PC-9 (cell line): ENCODE measurements around the gene RPS6KA6. TPM values are rescaled to one million over a fixed set of nuclear protein-coding genes. Genes with fewer than 3 reads are reported as not detected.

Experiments used
- BruUV-seq: library from RNA; stranded (reverse); fragments of 400-500 nt; replicated peaks from 2 replicates; lab custom pipeline; 2021; lab: Mats Ljungman, UMichigan
- CTCF ChIA-PET: fragments of 300-600 bp; sonication (Branson Sonifier 250); formaldehyde crosslinking; loops from one replicate; lab custom pipeline; 2022; ENCODE audit warnings: antibody characterized with exemption; lab: Charles Lee
- POLR2A ChIA-PET: fragments of 300-600 bp; sonication (Branson Sonifier 250); formaldehyde crosslinking; loops from one replicate; lab custom pipeline; 2022; ENCODE audit warnings: antibody characterized with exemption; ENCODE audit not compliant: unreplicated experiment; lab: Charles Lee
- DNase-seq, 2 experiments: peaks; one replicate each; pipeline versions ENCODE4 v3.0.0 to v3.0.0-alpha.2; 2015 to 2022; ENCODE audit warnings: mixed read lengths in 1 of 2
- H2AFZ ChIP-seq: fragments of 200-600 bp; sonication (generic); 2 replicates; pipeline ENCODE4 v1.8.1; 2017; ENCODE audit warnings: antibody characterized with exemption
- H3F3A ChIP-seq: fragments of 200-600 bp; sonication (generic); 2 replicates; pipeline ENCODE4 v1.8.1; 2017; ENCODE audit warnings: antibody characterized with exemption, mild to moderate bottlenecking, low read depth; ENCODE audit not compliant: insufficient read depth
- H3K27ac ChIP-seq: fragments of 200-600 bp; sonication (generic); 2 replicates; pipeline ENCODE4 v1.6.1; 2016; ENCODE audit warnings: mixed run types
- H3K27me3 ChIP-seq: fragments of 200-600 bp; sonication (generic); 2 replicates; pipeline ENCODE4 v1.6.1; 2016; ENCODE audit warnings: low read depth, mixed run types; ENCODE audit not compliant: insufficient read depth
- H3K36me3 ChIP-seq: fragments of 200-600 bp; sonication (generic); 2 replicates; pipeline ENCODE4 v1.6.1; 2016; ENCODE audit warnings: low read depth, mixed run types
- H3K4me1 ChIP-seq: fragments of 200-600 bp; sonication (generic); replicated peaks from 2 replicates; pipeline ENCODE4 v1.6.1; 2016; ENCODE audit warnings: mixed run types; ENCODE audit not compliant: insufficient read depth
- H3K4me2 ChIP-seq: fragments of 200-600 bp; sonication (generic); 2 replicates; pipeline ENCODE4 v1.6.1; 2017; ENCODE audit warnings: mixed run types
- H3K4me3 ChIP-seq: fragments of 200-600 bp; sonication (generic); 2 replicates; pipeline ENCODE4 v1.6.1; 2016; ENCODE audit warnings: mixed run types
- H3K79me2 ChIP-seq: fragments of 200-600 bp; sonication (generic); 2 replicates; pipeline ENCODE4 v1.6.1; 2017; ENCODE audit warnings: low read depth, mixed run types
- H3K9me2 ChIP-seq: fragments of 200-600 bp; sonication (generic); 2 replicates; pipeline ENCODE4 v1.8.1; 2017; ENCODE audit warnings: mild to moderate bottlenecking; ENCODE audit not compliant: insufficient read depth
- H3K9me3 ChIP-seq: fragments of 200-600 bp; sonication (generic); 2 replicates; pipeline ENCODE4 v1.8.1; 2016; ENCODE audit warnings: low read depth; ENCODE audit not compliant: insufficient read depth
- H4K20me1 ChIP-seq: fragments of 200-600 bp; sonication (generic); 2 replicates; pipeline ENCODE4 v1.8.1; 2017; ENCODE audit not compliant: insufficient read depth
- EZH2 ChIP-seq: fragments of 200-600 bp; sonication (generic); IDR thresholded peaks from 2 replicates; pipeline ENCODE4 v1.8.0; 2017; ENCODE audit warnings: antibody characterized with exemption, low read depth
- intact Hi-C: fragments of 100-400 bp; cut with micrococcal nuclease; formaldehyde crosslinking; loops from one replicate; pipeline ENCODE4 v1.10.0; 2022; ENCODE audit not compliant: unreplicated experiment
- total RNA-seq: library from RNA; stranded (reverse); gene quantifications from 2 replicates; pipeline ENCODE4 v1.2.3, GENCODE V29; 2021
- TF ChIP-seq, protein P1 (sequence below): fragments of 200-600 bp; sonication (generic); conservative IDR thresholded peaks from 2 replicates; pipeline ENCODE4 v1.6.1; 2017; ENCODE audit warnings: mixed run types, antibody characterized with exemption, mild to moderate bottlenecking, moderate library complexity

The RPS6KA6 gene
- total RNA-seq, 1 experiment from 2014 or later, result 6.5 TPM

DNA sequence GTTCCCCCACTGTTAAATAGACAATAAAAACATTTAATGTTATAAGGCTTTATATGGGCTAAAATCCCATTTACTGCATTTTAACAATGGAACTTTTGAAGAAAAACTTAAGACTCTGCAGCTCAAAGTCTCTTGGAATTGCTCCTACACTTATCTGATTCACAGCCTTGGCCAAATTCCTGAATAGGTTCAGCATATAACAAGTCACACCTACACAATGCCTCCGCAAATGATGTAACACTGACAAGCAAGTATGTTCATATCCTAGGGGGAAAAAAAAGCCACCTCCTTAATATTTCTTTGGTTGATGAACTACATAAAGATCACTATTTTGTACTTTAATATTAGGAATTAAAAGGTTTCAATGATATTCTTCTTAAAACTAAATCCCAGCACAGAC is 34.5 kb downstream of the RPS6KA6 start:
- no TSS peak for BruUV-seq
- CTCF ChIA-PET, result no interaction called here

DNA sequence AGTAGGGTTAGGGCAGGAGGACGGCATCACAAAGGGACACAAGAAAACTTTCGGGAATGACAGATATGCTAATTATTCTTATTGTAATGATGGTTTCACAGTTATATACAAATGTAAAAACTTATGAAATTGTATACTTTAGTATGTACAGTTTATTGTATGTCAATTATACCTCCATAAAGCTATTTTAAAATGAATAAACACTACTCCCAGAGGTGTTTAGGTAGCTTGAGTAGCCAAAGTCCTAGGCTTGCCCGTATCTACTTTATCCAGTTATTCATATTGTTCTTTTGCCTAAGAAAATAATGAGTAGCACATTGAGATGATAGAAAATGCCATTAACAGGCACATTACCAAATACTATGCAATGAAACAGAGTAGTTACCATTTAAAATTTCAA is 43.0 kb downstream of the RPS6KA6 start:
- Histone ChIP-seq H3F3A (no peaks in the 10 kb centered on the region), H3K9me3 (no peaks in the 10 kb centered on the region), H3K4me3 (no peak overlapping the region), H2AFZ (no peak overlapping the region), H3K4me1 (no peaks in the 10 kb centered on the region), H3K27me3 (no peaks in the 10 kb centered on the region), H3K27ac (no peak overlapping the region), H3K79me2 (no peaks in the 10 kb centered on the region), H3K4me2 (no peak overlapping the region), H4K20me1 (no peaks in the 10 kb centered on the region), H3K36me3 (no peaks in the 10 kb centered on the region), H3K9me2 (no peaks in the 10 kb centered on the region)
- DNase-seq, result no peak
- TF ChIP-seq, protein P1, sequence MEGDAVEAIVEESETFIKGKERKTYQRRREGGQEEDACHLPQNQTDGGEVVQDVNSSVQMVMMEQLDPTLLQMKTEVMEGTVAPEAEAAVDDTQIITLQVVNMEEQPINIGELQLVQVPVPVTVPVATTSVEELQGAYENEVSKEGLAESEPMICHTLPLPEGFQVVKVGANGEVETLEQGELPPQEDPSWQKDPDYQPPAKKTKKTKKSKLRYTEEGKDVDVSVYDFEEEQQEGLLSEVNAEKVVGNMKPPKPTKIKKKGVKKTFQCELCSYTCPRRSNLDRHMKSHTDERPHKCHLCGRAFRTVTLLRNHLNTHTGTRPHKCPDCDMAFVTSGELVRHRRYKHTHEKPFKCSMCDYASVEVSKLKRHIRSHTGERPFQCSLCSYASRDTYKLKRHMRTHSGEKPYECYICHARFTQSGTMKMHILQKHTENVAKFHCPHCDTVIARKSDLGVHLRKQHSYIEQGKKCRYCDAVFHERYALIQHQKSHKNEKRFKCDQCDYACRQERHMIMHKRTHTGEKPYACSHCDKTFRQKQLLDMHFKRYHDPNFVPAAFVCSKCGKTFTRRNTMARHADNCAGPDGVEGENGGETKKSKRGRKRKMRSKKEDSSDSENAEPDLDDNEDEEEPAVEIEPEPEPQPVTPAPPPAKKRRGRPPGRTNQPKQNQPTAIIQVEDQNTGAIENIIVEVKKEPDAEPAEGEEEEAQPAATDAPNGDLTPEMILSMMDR, result no peak
- TF ChIP-seq EZH2, result no peak
- CTCF ChIA-PET, result no interaction called here
- no TSS peak for BruUV-seq
- intact Hi-C loops, result no loop called here
- POLR2A ChIA-PET, result no interaction called here

More for the DNA sequence above, 34.5 kb downstream of the RPS6KA6 start:
- H3K79me2 ChIP-seq, result no peaks in the 10 kb centered on the region
- H3K4me3 ChIP-seq, result no peak overlapping the region
- H3K36me3 ChIP-seq, result no peaks in the 10 kb centered on the region
- H3K9me2 ChIP-seq, result no peaks in the 10 kb centered on the region
- no peaks in the 10 kb centered on the region; the same call in 1 of the 2 replicates for H3K4me1 ChIP-seq
- intact Hi-C loops, result no loop called here
- POLR2A ChIA-PET, result no interaction called here
- no peaks in the 10 kb centered on the region for H3K9me3 ChIP-seq
- TF ChIP-seq, protein P1, result no peak
- TF ChIP-seq EZH2, result no peak
- no peak for DNase-seq
- H3K27ac ChIP-seq, result no peak overlapping the region
- no peak overlapping the region for H3K4me2 ChIP-seq
- H3F3A ChIP-seq, result no peaks in the 10 kb centered on the region
- no peaks in the 10 kb centered on the region for H3K27me3 ChIP-seq
- H4K20me1 ChIP-seq, result no peaks in the 10 kb centered on the region
- H2AFZ ChIP-seq, result no peak overlapping the region

DNA sequence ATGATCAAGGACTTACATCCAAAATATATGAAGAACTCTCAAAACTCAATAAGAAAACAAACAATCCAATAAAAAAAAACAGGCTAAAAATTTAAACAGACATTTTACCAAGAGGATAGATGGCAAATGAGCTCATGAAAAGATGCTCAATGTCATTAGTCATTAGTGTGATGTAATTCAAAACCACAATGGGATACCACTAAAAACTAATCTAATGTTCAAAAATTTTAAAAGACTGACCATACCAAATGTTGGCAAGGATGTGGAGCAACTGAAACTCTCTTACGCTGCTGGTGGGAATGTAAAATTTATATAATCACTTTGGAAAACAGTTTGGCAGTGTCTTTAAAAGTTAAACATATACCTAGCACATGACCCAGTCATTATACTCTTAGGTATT is 43.7 kb downstream of the RPS6KA6 start:
- Histone ChIP-seq H3K27ac (no peak overlapping the region), H4K20me1 (no peaks in the 10 kb centered on the region), H3K4me3 (no peak overlapping the region), H3K79me2 (no peaks in the 10 kb centered on the region), H3K4me1 (no peaks in the 10 kb centered on the region), H3K9me3 (no peaks in the 10 kb centered on the region), H3K9me2 (no peaks in the 10 kb centered on the region), H3K36me3 (no peaks in the 10 kb centered on the region), H3K4me2 (no peak overlapping the region), H3F3A (no peaks in the 10 kb centered on the region), H2AFZ (no peak overlapping the region), H3K27me3 (no peaks in the 10 kb centered on the region)
- no peak for DNase-seq
- TF ChIP-seq, protein P1, result no peak
- no peak for TF ChIP-seq EZH2
- no TSS peak for BruUV-seq
- ChIA-PET POLR2A (no interaction called here), CTCF (no interaction called here)
- intact Hi-C loops, result no loop called here
